A549 treated with dexamethasone at 1 μM for 4 hours (cell line): ENCODE results near the gene MEF2D. TPM values are rescaled to one million over a fixed set of nuclear protein-coding genes. Genes with fewer than 3 reads are reported as not detected.

Source experiments
- total RNA-seq: library from RNA; stranded (reverse); fragments of 200-300 nt; extraction: Qiagen RNA extraction; gene quantifications from 5 replicates; pipeline ENCODE4 v1.2.3, GENCODE V29; 2022

The MEF2D gene
- 19.8 to 38.2 TPM (median 33.5 TPM) in 5 replicates for total RNA-seq

GRCh38 chr1:156500543-156500792, at the start of gene MEF2D:
MEF2D (minus strand) TSS chr1:156500775; CDS start chr1:156483292, 17,483 bp downstream.

Other genes starting within 250 kb of the MEF2D start
- 33.2 to 45.5 TPM (median 42.2 TPM) in 5 replicates for gene SMG5, start 217.9 kb downstream of the MEF2D start, total RNA-seq
- gene TMEM79, start 216.4 kb downstream of the MEF2D start, total RNA-seq: 4.8 to 8.1 TPM (median 7.4 TPM) in 5 replicates
- 32.2 to 45.8 TPM (median 45.0 TPM) in 5 replicates for gene GLMP, start 205.1 kb downstream of the MEF2D start, total RNA-seq
- gene VHLL, start 201.5 kb downstream of the MEF2D start, total RNA-seq: not detected in 5 replicates
- gene CCT3, start 162.5 kb downstream of the MEF2D start, total RNA-seq: 383 to 409 TPM (median 404 TPM) in 5 replicates
- 2.2 to 3.0 TPM (median 2.5 TPM) in 5 replicates for gene TSACC, start 162.2 kb downstream of the MEF2D start, total RNA-seq
- gene RHBG, start 131.6 kb downstream of the MEF2D start, total RNA-seq: not detected in 5 replicates
- gene IQGAP3, start 71.8 kb upstream of the MEF2D start, total RNA-seq: 9.2 to 20.0 TPM (median 17.9 TPM) in 5 replicates
- gene TTC24, start 78.9 kb upstream of the MEF2D start, total RNA-seq: not detected in 5 replicates
- gene NAXE, start 91.0 kb upstream of the MEF2D start, total RNA-seq: 148 to 167 TPM (median 154 TPM) in 5 replicates
- 63.7 to 88.0 TPM (median 65.8 TPM) in 5 replicates for gene GPATCH4, start 100.7 kb upstream of the MEF2D start, total RNA-seq
- gene HAPLN2, start 118.6 kb upstream of the MEF2D start, total RNA-seq: 0.09 to 0.46 TPM (median 0.19 TPM) in 5 replicates
- 0.11 to 0.14 TPM in 2 of 5 replicates, not detected in the others for gene BCAN, start 141.3 kb upstream of the MEF2D start, total RNA-seq
- gene NES, start 176.6 kb upstream of the MEF2D start, total RNA-seq: 1.3 TPM in 5 replicates
- gene CRABP2, start 204.8 kb upstream of the MEF2D start, total RNA-seq: 7.2 to 11.0 TPM (median 8.9 TPM) in 5 replicates
- gene METTL25B, start 227.7 kb upstream of the MEF2D start, total RNA-seq: 20.9 to 24.1 TPM (median 23.2 TPM) in 5 replicates
- gene ISG20L2, start 228.0 kb upstream of the MEF2D start, total RNA-seq: 40.1 to 53.8 TPM (median 46.0 TPM) in 5 replicates
- 189 to 212 TPM (median 200 TPM) in 5 replicates for gene MRPL24, start 240.3 kb upstream of the MEF2D start, total RNA-seq